GM21360 (cell line): ENCODE measurements around the gene OGFOD3.
"Not testable (repeated sequence)": the region's sequence is repeated elsewhere in the genome, so short reads cannot be mapped to it uniquely, and the experiment has no call there.

ENCODE experiments used
- ATAC-seq: cut with Tn5 transposase; IDR thresholded peaks from one replicate; pipeline ENCODE4 v1.9.1; 2021; ENCODE audit warnings: mild to moderate bottlenecking, moderate library complexity; ENCODE audit not compliant: unreplicated experiment

OGFOD3 gene

GRCh38 chr17:82390860-82391435, 27.4 kb downstream of the OGFOD3 start:
- no peak for ATAC-seq

- no peak for ATAC-seq
Measured at GRCh38 chr17:82390015-82390859, 28.1 kb downstream of the OGFOD3 start.

GRCh38 chr17:82389379-82389778, 29.0 kb downstream of the OGFOD3 start:
- ATAC-seq = no peak

- ATAC-seq = no peak
Measured at GRCh38 chr17:82388922-82389283, 29.5 kb downstream of the OGFOD3 start.

- ATAC-seq = no peak
Measured at GRCh38 chr17:82388223-82388921, 30.0 kb downstream of the OGFOD3 start.

- no peak for ATAC-seq
Measured at GRCh38 chr17:82387705-82388106, 30.7 kb downstream of the OGFOD3 start.

GRCh38 chr17:82386881-82387704, 31.3 kb downstream of the OGFOD3 start:
- no peak for ATAC-seq

- no peak for ATAC-seq
Measured at GRCh38 chr17:82386255-82386831, 32.0 kb downstream of the OGFOD3 start.

- ATAC-seq = no peak
Measured at GRCh38 chr17:82385559-82386254, 32.7 kb downstream of the OGFOD3 start.

- no peak for ATAC-seq
Measured at GRCh38 chr17:82384730-82385481, 33.5 kb downstream of the OGFOD3 start.

- ATAC-seq = no peak
Measured at GRCh38 chr17:82384051-82384729, 34.2 kb downstream of the OGFOD3 start.

GRCh38 chr17:82383411-82383810, 35.0 kb downstream of the OGFOD3 start:
- no peak for ATAC-seq

GRCh38 chr17:82382933-82383255, 35.5 kb downstream of the OGFOD3 start:
- ATAC-seq = no peak

GRCh38 chr17:82382220-82382932, 36.0 kb downstream of the OGFOD3 start:
- ATAC-seq = not testable (repeated sequence)

GRCh38 chr17:82381703-82382009, 36.7 kb downstream of the OGFOD3 start:
- not testable (repeated sequence) for ATAC-seq

- ATAC-seq = no peak
Measured at GRCh38 chr17:82380860-82381702, 37.3 kb downstream of the OGFOD3 start.

- no peak for ATAC-seq
Measured at GRCh38 chr17:82378741-82379021, 39.7 kb downstream of the OGFOD3 start.
